Ovary (tissue), 9 donors: ENCODE measurements around the gene ERI3. TPM values are rescaled to one million over a fixed set of nuclear protein-coding genes. Genes with fewer than 3 reads are reported as not detected.

Experiments used
- DNase-seq, 5 donors: peaks; one replicate each; pipeline ENCODE4 v3.0.0-alpha.2; 2019 to 2020
- H3K27ac ChIP-seq, 2 donors: fragments of 200-600 bp; one replicate each; pipeline versions ENCODE4 v1.5.1 to v1.8.0; 2019 to 2022
- H3K27me3 ChIP-seq: fragments of 200-600 bp; one replicate; pipeline ENCODE4 v1.8.0; 2022
- H3K36me3 ChIP-seq: fragments of 200-600 bp; sonication (generic); one replicate; pipeline ENCODE4 v1.5.1; 2019
- H3K4me1 ChIP-seq: one replicate; pipeline ENCODE4 v1.8.1; 2013; ENCODE audit warnings: mild to moderate bottlenecking, moderate library complexity; ENCODE audit not compliant: insufficient read depth
- H3K4me3 ChIP-seq: fragments of 200-600 bp; sonication (generic); one replicate; pipeline ENCODE4 v1.5.1; 2017
- H3K9me3 ChIP-seq, 2 donors: fragments of 200-600 bp in 1 of 2; sonication (generic) in 1 of 2; one replicate each; pipeline versions ENCODE4 v1.5.1 to v1.8.1; 2013 to 2019; ENCODE audit warnings: mild to moderate bottlenecking in 1 of 2, moderate library complexity in 1 of 2
- CTCF ChIP-seq, 3 donors: fragments of 450-650 bp in 2 of 3; fragments of 200-600 bp in 1 of 3; IDR thresholded peaks; one replicate each; pipeline versions ENCODE4 v1.5.1 to v1.8.0; 2016 to 2022; ENCODE audit warnings: antibody characterized with exemption in 3 of 3, mild to moderate bottlenecking in 1 of 3
- EP300 ChIP-seq: sonication (generic); formaldehyde crosslinking; IDR thresholded peaks from one replicate; pipeline ENCODE4 v1.6.1; 2017; ENCODE audit warnings: antibody characterized with exemption
- POLR2A ChIP-seq: fragments of 450-650 bp; IDR thresholded peaks from one replicate; pipeline ENCODE4 v1.6.1; 2017; ENCODE audit warnings: antibody characterized with exemption, mild to moderate bottlenecking, moderate library complexity
- WGBS, 3 donors: extraction: QIAGEN DNeasy Blood & Tissue Kit in 1 of 3; methylation state at CpG; one replicate each; pipeline versions ENCODE4 v1.1.5 to v1.1.7; 2013 to 2017; 5-methylcytosine and 5-hydroxymethylcytosine counted together
- intact Hi-C, 4 donors: fragments of 100-400 bp; cut with DNase I; formaldehyde crosslinking; loops; one replicate each; pipeline versions ENCODE4 v1.11.0 to v1.15.1; 2022 to 2023
- polyA plus RNA-seq, 2 donors: library from polyadenylated mRNA; stranded (reverse); fragments of 200-250 nt in 1 of 2; fragments of 350-450 nt in 1 of 2; fragmentation: Illumina TruSeq in 1 of 2; extraction: RNeasy Lipid Tissue Mini Kit (QIAGEN cat#74804) in 1 of 2; gene quantifications; one replicate each; pipeline ENCODE4 v1.2.3, GENCODE V29; 2013 to 2014
- total RNA-seq, 7 donors: library from RNA; depleted of rRNA in 2 of 7; stranded (reverse); fragments of >200 nt in 2 of 7; fragmentation: NEBNext Ultra II Directional in 3 of 7; extraction: Animal tissue kit (Norgen Biotek cat#: 25700) in 3 of 7; gene quantifications; one replicate each; pipeline versions ENCODE4 v1.1.0 to v1.2.4, GENCODE V29; 2016 to 2023
- donor health status: DM: no; HTN: no; CAD: no; lungs with moderate emphysema.
- donor health status: DM: no; HTN: no; CAD: no.
- donor health status: Bipolar disorder and iron deficiency.
- donor health status: DM: yes; HTN: yes; CAD: no.
- donor health status: DM: no; HTN: no; CAD: no.
- donor health status: DM: yes; HTN: yes; CAD: no.

Gene ERI3
- total and polyA plus RNA-seq, 9 donors: 35.4 to 67.0 (median 48.9) TPM

- Histone ChIP-seq H3K27ac (no peak overlapping the region), H3K9me3 (no peaks in the 10 kb centered on the region), H3K4me1 (peaks cover 4% of the 10 kb centered on the region), H3K27me3 (no peaks in the 10 kb centered on the region), H3K4me3 (no peak overlapping the region), H3K36me3 (no peaks in the 10 kb centered on the region)
- intact Hi-C loops: no loop called here
- no peak for DNase-seq
- TF ChIP-seq POLR2A: no peak
- no peak for TF ChIP-seq EP300
- TF ChIP-seq CTCF (IDR thresholded peaks at IDR 0.05): no peak
- WGBS, 3 donors: 39 to 48% (median 47%) methylated on average over 6 of the region's 6 CpGs
Measured at GRCh38 chr1:44359234-44359935, 4.3 kb upstream of the ERI3 start.

GRCh38 chr1:44357710-44358109 is 2.7 kb upstream of the ERI3 start:
- no peak for DNase-seq
- intact Hi-C loops: no loop called here
- H3K27me3 ChIP-seq: no peaks in the 10 kb centered on the region
- no peaks in the 10 kb centered on the region for H3K9me3 ChIP-seq
- TF ChIP-seq EP300 (no peak), POLR2A (no peak)
- H3K27ac ChIP-seq: no peak overlapping the region
- H3K4me3 ChIP-seq: no peak overlapping the region
- H3K36me3 ChIP-seq: no peaks in the 10 kb centered on the region
- 49 to 54% (median 50%) methylated on average over 4 of the region's 4 CpGs for WGBS, 3 donors
- H3K4me1 ChIP-seq: peaks cover 12% of the 10 kb centered on the region

GRCh38 chr1:44355582-44356305 is 687 bp upstream of the ERI3 start:
- Histone ChIP-seq H3K27ac (no peak overlapping the region), H3K27me3 (no peaks in the 10 kb centered on the region), H3K4me3 (peak overlapping the region; percentile 4), H3K9me3 (no peaks in the 10 kb centered on the region), H3K4me1 (peaks cover 13% of the 10 kb centered on the region), H3K36me3 (no peaks in the 10 kb centered on the region)
- 62 to 69% (median 69%) methylated on average over 12 of the region's 12 CpGs for WGBS, 3 donors
- no peak for TF ChIP-seq CTCF (IDR thresholded peaks at IDR 0.05)
- TF ChIP-seq EP300: no peak
- no peak for TF ChIP-seq POLR2A
- no peak for DNase-seq
- intact Hi-C loops: no loop called here

- no peaks in the 10 kb centered on the region for H3K27me3 ChIP-seq
- H3K4me1 ChIP-seq: peaks cover 13% of the 10 kb centered on the region
- peak overlapping the region; percentile 92 for H3K4me3 ChIP-seq
- no peak for TF ChIP-seq POLR2A
- TF ChIP-seq EP300: no peak
- TF ChIP-seq CTCF (IDR thresholded peaks at IDR 0.05): no peak
- 32 to 38% (median 34%) methylated on average over 10 of the region's 10 CpGs for WGBS, 3 donors
- DNase-seq: no peak
- H3K27ac ChIP-seq: peak overlapping the region in 1 of 2 donors; percentile 40
- intact Hi-C loops: no loop called here
- H3K36me3 ChIP-seq: no peaks in the 10 kb centered on the region
- no peaks in the 10 kb centered on the region for H3K9me3 ChIP-seq
Measured at GRCh38 chr1:44354268-44354839, 703 bp downstream of the ERI3 start.
